ENCODE results near the gene AGTR1.

Gene AGTR1

GRCh38 chr3:148728753-148729152 is 31.1 kb downstream of the AGTR1 start:
- no peak for TF ChIP-seq CTCF (IDR thresholded peaks at IDR 0.05; ENCODE audit: insufficient read depth, low read depth, low read length, missing control alignments)
- no peak for DNase-seq (ENCODE audit: low read depth)
- no peak overlapping the region for H3K4me3 ChIP-seq (ENCODE audit: low read depth, low read length)

GRCh38 chr3:148729476-148730055 is 31.9 kb downstream of the AGTR1 start:
- DNase-seq (ENCODE audit: low read depth) = no peak
- no peak for TF ChIP-seq CTCF (IDR thresholded peaks at IDR 0.05; ENCODE audit: insufficient read depth, low read depth, low read length, missing control alignments)
- H3K4me3 ChIP-seq (ENCODE audit: low read depth, low read length) = no peak overlapping the region

- no peak for TF ChIP-seq CTCF (IDR thresholded peaks at IDR 0.05; ENCODE audit: insufficient read depth, low read depth, low read length, missing control alignments)
- no peak for DNase-seq (ENCODE audit: low read depth)
- H3K4me3 ChIP-seq (ENCODE audit: low read depth, low read length) = no peak overlapping the region
Measured at GRCh38 chr3:148730676-148731075, 33.0 kb downstream of the AGTR1 start.

- no peak for TF ChIP-seq CTCF (IDR thresholded peaks at IDR 0.05; ENCODE audit: insufficient read depth, low read depth, low read length, missing control alignments)
- DNase-seq (ENCODE audit: low read depth) = no peak
- no peak overlapping the region for H3K4me3 ChIP-seq (ENCODE audit: low read depth, low read length)
Measured at GRCh38 chr3:148735597-148735996, 37.9 kb downstream of the AGTR1 start.

GRCh38 chr3:148736086-148736485 is 38.4 kb downstream of the AGTR1 start:
- no peak for TF ChIP-seq CTCF (IDR thresholded peaks at IDR 0.05; ENCODE audit: insufficient read depth, low read depth, low read length, missing control alignments)
- DNase-seq (ENCODE audit: low read depth) = no peak
- H3K4me3 ChIP-seq (ENCODE audit: low read depth, low read length) = no peak overlapping the region

GRCh38 chr3:148737104-148737530 is 39.4 kb downstream of the AGTR1 start:
- no peak for DNase-seq (ENCODE audit: low read depth)
- no peak overlapping the region for H3K4me3 ChIP-seq (ENCODE audit: low read depth, low read length)
- no peak for TF ChIP-seq CTCF (IDR thresholded peaks at IDR 0.05; ENCODE audit: insufficient read depth, low read depth, low read length, missing control alignments)

GRCh38 chr3:148739720-148740119 is 42.0 kb downstream of the AGTR1 start:
- H3K4me3 ChIP-seq (ENCODE audit: low read depth, low read length) = no peak overlapping the region
- TF ChIP-seq CTCF (IDR thresholded peaks at IDR 0.05; ENCODE audit: insufficient read depth, low read depth, low read length, missing control alignments) = no peak
- no peak for DNase-seq (ENCODE audit: low read depth)
